ENCODE data around the gene POP7.

DNA sequence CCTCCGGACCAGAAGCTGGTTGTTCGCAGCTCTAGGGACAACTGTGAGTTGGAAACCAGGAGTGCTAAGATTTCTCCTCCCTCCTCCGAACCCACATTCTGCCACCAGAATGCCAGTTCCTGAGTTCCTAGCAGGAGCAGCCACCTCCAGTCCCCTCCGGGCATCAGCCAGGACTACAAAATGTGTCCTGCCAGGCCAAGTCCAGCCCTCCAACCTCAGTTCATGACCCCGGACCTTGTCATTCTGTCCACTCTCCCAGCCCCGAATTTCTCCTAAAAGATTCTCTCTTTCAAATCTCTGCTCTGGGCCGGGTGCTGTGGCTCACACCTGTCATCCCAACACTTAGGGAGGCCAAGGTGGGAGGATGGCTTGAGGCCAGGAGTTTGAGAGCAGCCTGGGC is 29.8 kb downstream of the POP7 start:
- no peak for TF ChIP-seq POLR2A (IDR thresholded peaks at IDR 0.05)
- no peak for TF ChIP-seq CTCF (IDR thresholded peaks at IDR 0.05)

Data from thyroid gland (tissue), 4 donors.